ENCODE measurements around the gene INPP4B.
"Not testable (repeated sequence)": the region's sequence is repeated elsewhere in the genome, so short reads cannot be mapped to it uniquely, and the experiment has no call there.

The INPP4B gene

GRCh38 chr4:142405021-142405694, 440.9 kb downstream of the INPP4B start:
- DNase-seq: no peak

- no peak for DNase-seq
Observed at GRCh38 chr4:142404191-142404611, 441.9 kb downstream of the INPP4B start.

GRCh38 chr4:142402900-142403299, 443.2 kb downstream of the INPP4B start:
- no peak for DNase-seq

- no peak for DNase-seq
Observed at GRCh38 chr4:142402156-142402555, 443.9 kb downstream of the INPP4B start.

GRCh38 chr4:142397364-142397991, 448.6 kb downstream of the INPP4B start:
- not testable (repeated sequence) for DNase-seq

GRCh38 chr4:142396279-142396678, 449.8 kb downstream of the INPP4B start:
- no peak for DNase-seq

DNA sequence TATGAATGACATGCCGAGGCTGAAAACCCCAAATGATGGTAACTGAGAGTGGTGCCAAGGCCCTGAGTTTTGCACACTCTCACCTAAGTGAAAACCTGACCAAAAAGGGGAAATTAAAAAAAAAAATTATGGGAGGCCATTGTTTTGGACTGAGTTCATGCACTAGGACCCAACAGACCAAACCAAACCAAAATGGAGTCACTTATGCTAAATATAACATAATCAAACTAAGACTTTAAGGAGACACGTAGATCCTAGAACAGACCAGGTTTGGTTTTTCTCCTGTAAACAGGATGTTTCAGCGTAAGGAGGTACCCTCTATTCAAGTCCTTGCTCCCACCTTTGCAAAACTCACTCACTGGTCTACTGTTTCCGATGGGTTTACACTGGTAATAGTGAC, 453.0 kb downstream of the INPP4B start:
- no peak for DNase-seq

- DNase-seq: no peak
Observed at GRCh38 chr4:142386856-142387255, 459.2 kb downstream of the INPP4B start.

DNA sequence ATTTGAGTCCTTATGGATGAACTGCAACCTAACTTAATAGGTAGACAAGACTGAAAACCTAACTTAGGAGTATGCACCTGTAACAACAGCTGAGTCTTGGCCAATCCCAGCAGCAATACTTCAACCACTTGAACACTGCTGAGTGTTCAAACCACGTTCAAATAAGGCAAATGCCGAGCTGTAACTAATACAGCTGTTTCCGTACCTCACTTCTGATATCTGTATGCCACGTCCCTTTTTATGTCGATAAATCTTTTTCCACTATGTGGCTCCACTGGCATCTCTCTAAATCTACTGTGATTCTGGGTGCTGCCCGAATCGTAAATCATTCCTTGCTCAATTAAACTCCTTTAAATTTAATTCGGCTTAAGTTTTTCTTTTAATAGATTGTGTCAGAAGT, 459.7 kb downstream of the INPP4B start:
- DNase-seq: no peak

DNA sequence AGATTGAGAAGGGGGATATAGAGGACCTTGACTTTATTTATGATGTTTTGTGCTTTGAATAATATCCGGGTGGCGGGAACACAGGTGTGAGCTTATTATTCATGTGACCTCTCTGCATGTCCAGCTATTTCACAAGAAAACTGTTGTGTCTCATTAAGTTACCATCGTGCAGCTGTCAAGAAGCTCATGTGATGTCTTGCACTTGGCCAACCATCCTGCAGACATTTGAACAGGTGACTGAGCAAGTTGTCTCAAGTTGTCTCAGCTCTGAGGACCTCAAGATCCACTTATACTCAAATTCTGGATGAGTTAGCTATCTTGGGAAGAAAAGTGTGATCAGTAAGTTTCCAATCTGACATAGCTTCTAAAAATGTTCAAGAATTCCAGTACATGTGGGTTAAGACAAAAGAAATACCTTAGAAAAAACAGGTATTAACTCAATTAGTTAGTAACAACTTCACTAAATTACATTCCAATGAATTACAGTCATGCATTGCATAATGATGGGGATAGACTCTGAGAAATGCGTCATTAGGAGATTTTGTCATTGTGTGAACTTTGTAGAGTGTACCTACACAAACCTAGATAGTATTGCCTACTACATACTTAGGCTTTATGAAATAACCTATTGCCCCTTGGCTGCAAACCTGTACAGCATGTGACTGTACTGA, 462.2 kb downstream of the INPP4B start:
- DNase-seq: no peak

- no peak for DNase-seq
Observed at GRCh38 chr4:142383354-142383753, 462.7 kb downstream of the INPP4B start.

DNA sequence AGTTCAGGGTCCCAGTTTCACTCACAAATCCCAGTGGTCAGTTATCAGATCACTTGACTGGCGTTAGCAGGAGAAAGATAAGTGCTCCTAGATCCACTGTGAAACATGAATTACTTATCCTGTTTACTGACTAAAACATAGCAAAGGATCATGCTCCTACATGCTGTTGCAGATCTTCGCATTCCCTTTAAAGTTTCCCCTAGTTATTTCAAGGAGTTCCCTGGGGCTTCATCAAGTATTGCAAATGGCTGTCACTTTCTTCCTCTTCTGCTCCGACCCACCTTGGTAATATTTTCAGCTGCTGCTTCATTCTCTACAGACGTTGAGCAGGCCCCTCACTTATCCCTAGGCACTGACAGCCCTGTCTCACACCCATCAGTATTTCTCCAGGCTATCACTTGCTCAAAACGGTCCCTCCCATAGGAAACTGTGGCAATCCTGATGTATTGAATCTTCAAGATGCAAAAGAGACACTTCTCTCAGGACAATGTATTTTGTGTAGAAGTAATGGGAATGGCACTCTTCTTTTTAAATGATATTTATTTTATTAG, 466.0 kb downstream of the INPP4B start:
- no peak for DNase-seq

- DNase-seq: no peak
Observed at GRCh38 chr4:142379277-142380051, 466.6 kb downstream of the INPP4B start.

- no peak for DNase-seq
Observed at GRCh38 chr4:142378179-142378578, 467.9 kb downstream of the INPP4B start.

- DNase-seq: no peak
Observed at GRCh38 chr4:142377342-142378091, 468.6 kb downstream of the INPP4B start.

DNA sequence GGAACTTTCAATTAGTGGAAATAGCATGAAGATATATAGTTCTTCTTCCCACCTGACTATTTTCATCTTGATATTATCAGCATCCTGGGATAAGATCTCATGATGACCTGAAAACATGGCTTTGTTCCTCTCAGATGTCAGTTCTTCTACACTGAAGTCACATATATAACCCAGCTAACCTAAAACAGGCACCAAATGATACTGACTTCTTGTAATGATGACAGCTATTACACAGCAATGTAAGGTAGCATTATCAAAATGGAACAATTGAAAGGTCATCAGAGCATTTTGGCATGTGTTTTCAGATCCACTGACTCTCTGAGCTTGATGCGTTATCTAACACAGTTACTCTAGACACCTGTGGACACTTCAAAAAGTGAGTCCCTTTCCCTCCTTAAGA, 469.9 kb downstream of the INPP4B start:
- no peak for DNase-seq

GRCh38 chr4:142373610-142374009, 472.5 kb downstream of the INPP4B start:
- no peak for DNase-seq

DNA sequence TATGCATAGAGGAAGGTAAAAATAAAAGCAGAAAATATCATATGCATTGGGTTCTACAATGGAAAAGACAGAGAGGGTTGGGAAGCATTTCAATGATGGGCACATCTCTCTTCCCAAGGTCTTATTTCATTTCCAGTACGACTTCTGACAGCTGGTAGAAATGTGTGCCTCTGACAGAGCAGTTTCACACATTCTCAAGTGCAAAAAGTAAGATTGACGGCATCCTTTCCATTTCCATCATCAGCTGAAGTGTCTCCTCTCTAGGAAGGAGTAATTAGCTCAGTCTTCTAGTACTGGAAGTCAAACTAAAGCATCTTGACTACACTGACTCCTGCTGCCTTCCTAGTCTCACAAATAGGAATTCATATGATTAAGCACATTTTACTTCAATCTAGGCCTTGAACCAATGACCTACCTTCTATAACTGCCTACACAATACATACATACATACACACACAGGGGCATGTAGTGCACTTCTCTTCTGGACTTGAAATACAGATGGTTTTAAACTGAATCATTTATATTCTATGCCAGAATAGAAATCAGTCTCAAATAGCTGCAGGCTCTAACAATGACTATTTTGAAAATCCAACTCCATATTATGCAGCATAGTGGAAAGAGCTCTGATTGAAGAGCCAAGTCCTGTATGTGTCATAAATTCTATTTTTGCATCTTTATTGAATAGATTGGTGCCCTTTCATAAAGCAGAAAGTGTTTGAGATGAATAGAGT, 473.4 kb downstream of the INPP4B start:
- no peak for DNase-seq

GRCh38 chr4:142369141-142369540, 477.0 kb downstream of the INPP4B start:
- DNase-seq: no peak

- DNase-seq: no peak
Observed at GRCh38 chr4:142367418-142368180, 478.5 kb downstream of the INPP4B start.

DNA sequence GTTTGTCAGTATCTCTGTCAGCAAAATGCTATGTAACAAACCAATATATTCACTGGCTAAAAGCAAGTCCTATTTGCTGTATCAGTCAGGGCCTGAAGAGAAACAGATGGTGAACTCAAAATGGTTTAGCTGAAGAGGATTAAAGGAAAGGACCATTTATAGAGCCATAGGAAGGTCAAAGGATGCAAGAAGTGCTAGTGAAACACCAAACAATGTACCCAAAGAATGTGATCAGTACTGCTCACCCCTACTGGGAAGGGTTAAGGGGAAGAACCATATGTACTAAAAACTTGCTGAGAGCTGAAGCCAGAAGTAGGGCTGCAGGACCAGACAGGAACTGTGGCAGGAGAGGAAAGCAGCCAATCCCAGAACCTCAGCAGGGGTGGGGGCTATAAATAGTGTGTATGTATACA, 479.3 kb downstream of the INPP4B start:
- DNase-seq: no peak
